Tibial artery (tissue), 4 donors: Measurements from ENCODE around the gene SPP1.

Experiments
- DNase-seq, 2 donors: peaks; one replicate each; pipeline ENCODE4 v3.0.0-alpha.2; 2019
- H3K27ac ChIP-seq, 2 donors: fragments of 200-600 bp; sonication (generic) in 1 of 2; 1 replicate in 1 of 2; 2 replicates in 1 of 2; pipeline ENCODE4 v1.5.1; 2018 to 2019; ENCODE audit warnings: mild to moderate bottlenecking in 1 of 2
- H3K27me3 ChIP-seq, 2 donors: fragments of 200-600 bp; sonication (generic) in 1 of 2; one replicate each; pipeline versions ENCODE4 v1.5.1 to v1.6.0; 2016 to 2019
- H3K36me3 ChIP-seq, 3 donors: fragments of 200-600 bp; sonication (generic) in 2 of 3; one replicate each; pipeline ENCODE4 v1.5.1; 2016 to 2019; ENCODE audit warnings: mild to moderate bottlenecking in 2 of 3
- H3K4me1 ChIP-seq, 4 donors: fragments of 200-600 bp; sonication (generic) in 2 of 4; 1 replicate in 3 of 4; 2 replicates in 1 of 4; pipeline ENCODE4 v1.5.1; 2016 to 2019
- H3K4me3 ChIP-seq, 2 donors: fragments of 200-600 bp; sonication (generic) in 1 of 2; 1 replicate in 1 of 2; 2 replicates in 1 of 2; pipeline ENCODE4 v1.5.1; 2018 to 2019; ENCODE audit warnings: mild to moderate bottlenecking in 2 of 2
- H3K9me3 ChIP-seq, 3 donors: fragments of 200-600 bp; sonication (generic) in 1 of 3; one replicate each; pipeline ENCODE4 v1.5.1; 2016 to 2019
- intact Hi-C: fragments of 100-400 bp; cut with DNase I; formaldehyde crosslinking; loops from one replicate; pipeline ENCODE4 v1.15.0; 2023; ENCODE audit warnings: low total_unique reads
- TF ChIP-seq, protein P1 (sequence below), 2 experiments: fragments of 200-600 bp in 1 of 2; fragments of 450-650 bp in 1 of 2; IDR thresholded peaks; one replicate each; pipeline ENCODE4 v1.5.1; 2017 to 2019; ENCODE audit warnings: antibody characterized with exemption in 2 of 2, mild to moderate bottlenecking in 1 of 2, moderate library complexity in 1 of 2

The SPP1 gene

GRCh38 chr4:87978681-87979080 lies 3.2 kb downstream of the SPP1 start:
- DNase-seq: no peak

GRCh38 chr4:87979810-87980209 lies 4.3 kb downstream of the SPP1 start:
- Histone ChIP-seq H3K4me1 (no peaks in the 10 kb centered on the region), H3K27me3 (no peaks in the 10 kb centered on the region), H3K36me3 (no peaks in the 10 kb centered on the region), H3K27ac (no peak overlapping the region), H3K4me3 (no peak overlapping the region), H3K9me3 (no peaks in the 10 kb centered on the region)
- intact Hi-C loops: no loop called here
- DNase-seq: no peak
- TF ChIP-seq, protein P1, sequence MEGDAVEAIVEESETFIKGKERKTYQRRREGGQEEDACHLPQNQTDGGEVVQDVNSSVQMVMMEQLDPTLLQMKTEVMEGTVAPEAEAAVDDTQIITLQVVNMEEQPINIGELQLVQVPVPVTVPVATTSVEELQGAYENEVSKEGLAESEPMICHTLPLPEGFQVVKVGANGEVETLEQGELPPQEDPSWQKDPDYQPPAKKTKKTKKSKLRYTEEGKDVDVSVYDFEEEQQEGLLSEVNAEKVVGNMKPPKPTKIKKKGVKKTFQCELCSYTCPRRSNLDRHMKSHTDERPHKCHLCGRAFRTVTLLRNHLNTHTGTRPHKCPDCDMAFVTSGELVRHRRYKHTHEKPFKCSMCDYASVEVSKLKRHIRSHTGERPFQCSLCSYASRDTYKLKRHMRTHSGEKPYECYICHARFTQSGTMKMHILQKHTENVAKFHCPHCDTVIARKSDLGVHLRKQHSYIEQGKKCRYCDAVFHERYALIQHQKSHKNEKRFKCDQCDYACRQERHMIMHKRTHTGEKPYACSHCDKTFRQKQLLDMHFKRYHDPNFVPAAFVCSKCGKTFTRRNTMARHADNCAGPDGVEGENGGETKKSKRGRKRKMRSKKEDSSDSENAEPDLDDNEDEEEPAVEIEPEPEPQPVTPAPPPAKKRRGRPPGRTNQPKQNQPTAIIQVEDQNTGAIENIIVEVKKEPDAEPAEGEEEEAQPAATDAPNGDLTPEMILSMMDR (IDR thresholded peaks at IDR 0.05): no peak

More at GRCh38 chr4:87978681-87979080, 3.2 kb downstream of the SPP1 start:
- TF ChIP-seq, protein P1 (IDR thresholded peaks at IDR 0.05): no peak
- Histone ChIP-seq H3K9me3 (no peaks in the 10 kb centered on the region), H3K36me3 (no peaks in the 10 kb centered on the region), H3K27me3 (no peaks in the 10 kb centered on the region), H3K4me1 (no peaks in the 10 kb centered on the region), H3K27ac (no peak overlapping the region), H3K4me3 (no peak overlapping the region)
- intact Hi-C loops: no loop called here

- no peaks in the 10 kb centered on the region for H3K36me3 ChIP-seq
- no peaks in the 10 kb centered on the region for H3K4me1 ChIP-seq
- no peaks in the 10 kb centered on the region for H3K9me3 ChIP-seq
- no peak overlapping the region for H3K27ac ChIP-seq
- intact Hi-C loops: no loop called here
- TF ChIP-seq, protein P1 (IDR thresholded peaks at IDR 0.05): no peak
- H3K4me3 ChIP-seq: no peak overlapping the region
- DNase-seq: no peak
- H3K27me3 ChIP-seq: no peaks in the 10 kb centered on the region
Measured at GRCh38 chr4:87981486-87981885, 6.0 kb downstream of the SPP1 start.

DNA sequence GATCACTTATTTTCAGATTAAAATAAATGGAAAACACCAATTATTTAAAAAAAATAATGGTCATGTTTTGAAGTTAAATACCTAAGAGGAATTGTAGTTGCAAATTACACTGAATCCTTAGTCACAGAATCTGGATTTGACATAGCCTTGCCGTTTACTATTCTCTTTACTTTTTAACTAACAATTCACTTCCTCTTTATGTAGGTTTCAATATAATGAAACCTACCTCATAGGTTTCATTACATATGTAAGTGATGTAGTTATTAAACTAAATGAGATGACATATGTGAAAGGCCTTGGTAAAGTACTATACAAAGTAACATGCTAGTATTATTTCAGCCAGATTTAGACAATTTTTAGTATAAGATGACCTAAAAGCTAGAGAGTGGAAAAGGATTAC lies 6.5 kb downstream of the SPP1 start:
- intact Hi-C loops: no loop called here
- no peak for DNase-seq
- TF ChIP-seq, protein P1 (IDR thresholded peaks at IDR 0.05): no peak
- Histone ChIP-seq H3K27me3 (no peaks in the 10 kb centered on the region), H3K27ac (no peak overlapping the region), H3K4me1 (no peaks in the 10 kb centered on the region), H3K4me3 (no peak overlapping the region), H3K9me3 (no peaks in the 10 kb centered on the region), H3K36me3 (no peaks in the 10 kb centered on the region)

DNA sequence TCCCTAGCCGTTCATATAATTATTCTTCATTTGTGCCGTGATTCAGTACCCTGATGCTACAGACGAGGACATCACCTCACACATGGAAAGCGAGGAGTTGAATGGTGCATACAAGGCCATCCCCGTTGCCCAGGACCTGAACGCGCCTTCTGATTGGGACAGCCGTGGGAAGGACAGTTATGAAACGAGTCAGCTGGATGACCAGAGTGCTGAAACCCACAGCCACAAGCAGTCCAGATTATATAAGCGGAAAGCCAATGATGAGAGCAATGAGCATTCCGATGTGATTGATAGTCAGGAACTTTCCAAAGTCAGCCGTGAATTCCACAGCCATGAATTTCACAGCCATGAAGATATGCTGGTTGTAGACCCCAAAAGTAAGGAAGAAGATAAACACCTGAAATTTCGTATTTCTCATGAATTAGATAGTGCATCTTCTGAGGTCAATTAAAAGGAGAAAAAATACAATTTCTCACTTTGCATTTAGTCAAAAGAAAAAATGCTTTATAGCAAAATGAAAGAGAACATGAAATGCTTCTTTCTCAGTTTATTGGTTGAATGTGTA lies 7.0 kb downstream of the SPP1 start:
- H3K4me3 ChIP-seq: no peak overlapping the region
- intact Hi-C loops: no loop called here
- no peaks in the 10 kb centered on the region for H3K36me3 ChIP-seq
- no peak for DNase-seq
- no peak overlapping the region for H3K27ac ChIP-seq
- no peaks in the 10 kb centered on the region for H3K4me1 ChIP-seq
- H3K27me3 ChIP-seq: no peaks in the 10 kb centered on the region
- no peaks in the 10 kb centered on the region for H3K9me3 ChIP-seq
- TF ChIP-seq, protein P1 (IDR thresholded peaks at IDR 0.05): no peak

DNA sequence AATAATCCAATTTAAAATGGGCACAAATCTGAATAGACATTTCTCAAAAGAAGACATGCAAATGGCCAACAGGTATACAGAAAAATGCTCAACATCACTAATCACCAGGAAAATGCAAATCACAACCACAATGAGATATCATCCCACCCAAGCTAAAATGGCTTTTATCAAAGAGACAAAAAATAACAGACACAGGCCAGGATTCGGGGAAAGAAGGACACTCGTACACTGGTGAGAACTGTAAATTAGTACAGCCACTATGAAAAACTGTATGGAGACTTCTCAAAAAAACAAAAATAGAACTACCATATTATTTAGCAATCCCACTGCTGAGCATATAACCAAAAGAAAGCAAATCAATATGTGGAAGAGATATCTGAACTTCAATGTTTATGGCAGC lies 8.5 kb downstream of the SPP1 start:
- H3K27me3 ChIP-seq: no peaks in the 10 kb centered on the region

More for the DNA sequence above, 8.5 kb downstream of the SPP1 start:
- no peaks in the 10 kb centered on the region for H3K36me3 ChIP-seq
- no peak for DNase-seq
- TF ChIP-seq, protein P1 (IDR thresholded peaks at IDR 0.05): no peak
- intact Hi-C loops: no loop called here
- no peak overlapping the region for H3K4me3 ChIP-seq
- no peaks in the 10 kb centered on the region for H3K9me3 ChIP-seq
- no peak overlapping the region for H3K27ac ChIP-seq
- H3K4me1 ChIP-seq: no peaks in the 10 kb centered on the region
